SH-SY5Y (cell line): Measurements from ENCODE around the gene TNNC1.

Experiments
- GATA2 ChIP-seq: IDR thresholded peaks from 2 replicates; pipeline ENCODE4 v1.6.1; 2011; ENCODE audit warnings: mild to moderate bottlenecking, low read depth, low read length
- GATA3 ChIP-seq: IDR thresholded peaks from 2 replicates; pipeline ENCODE4 v1.6.1; 2011; ENCODE audit warnings: low read depth, mild to moderate bottlenecking, low read length, moderate library complexity

GRCh38 chr3:52438104-52438376, 15.8 kb downstream of the TNNC1 start:
- TF ChIP-seq GATA3 (no peak), GATA2 (no peak)
